ENCODE data around the gene UBALD2.
"Not testable (repeated sequence)": the region's sequence is repeated elsewhere in the genome, so short reads cannot be mapped to it uniquely, and the experiment has no call there.

Gene UBALD2

GRCh38 chr17:76278952-76279741 lies 14.0 kb downstream of the UBALD2 start:
- peak; percentile 43 for DNase-seq

GRCh38 chr17:76279742-76280287 lies 14.7 kb downstream of the UBALD2 start:
- DNase-seq, result no peak

GRCh38 chr17:76280650-76281049 lies 15.5 kb downstream of the UBALD2 start:
- DNase-seq, result no peak

- DNase-seq, result peak; percentile 27
Observed at GRCh38 chr17:76281573-76282371, 16.6 kb downstream of the UBALD2 start.

- DNase-seq, result no peak
Observed at GRCh38 chr17:76292567-76292966, 27.4 kb downstream of the UBALD2 start.

DNA sequence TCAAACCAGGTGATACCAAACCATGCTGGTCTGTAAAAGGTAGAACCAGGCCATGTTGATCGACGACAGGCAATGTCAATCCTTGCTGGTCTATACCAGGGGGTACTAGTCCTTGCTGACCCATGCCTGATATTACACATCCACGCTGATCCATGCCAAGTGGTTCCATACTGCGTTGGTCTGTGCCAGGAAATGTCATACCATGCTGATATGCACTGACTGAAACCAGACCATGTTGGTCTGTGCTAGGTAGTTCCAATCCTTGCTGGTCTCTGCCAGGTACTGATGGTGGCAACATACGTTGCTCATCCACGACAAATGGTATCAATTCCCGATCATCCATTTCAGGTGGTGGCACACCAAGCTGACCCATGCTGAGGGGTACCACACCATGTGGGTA lies 28.0 kb downstream of the UBALD2 start:
- no peak for DNase-seq

GRCh38 chr17:76296186-76296585 lies 31.0 kb downstream of the UBALD2 start:
- no peak for DNase-seq

DNA sequence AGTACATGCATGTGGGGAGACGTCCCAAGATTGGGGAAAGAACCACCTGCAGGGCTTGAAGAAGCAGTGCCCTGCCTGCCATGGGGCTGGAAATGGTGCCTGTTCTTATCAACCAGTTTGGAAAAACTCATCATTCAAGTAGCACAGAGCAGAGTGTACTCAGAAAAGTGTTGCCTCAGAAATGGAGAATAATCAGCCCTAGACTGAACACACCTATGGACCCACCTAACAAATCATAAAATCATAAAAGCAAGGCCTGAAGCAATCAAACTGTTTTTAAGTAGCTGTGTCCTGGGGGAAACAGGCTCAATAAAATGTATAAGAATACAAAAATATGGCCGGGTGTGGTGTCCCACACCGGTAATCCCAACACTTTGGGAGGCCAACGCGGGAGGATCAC lies 31.7 kb downstream of the UBALD2 start:
- DNase-seq, result no peak

- no peak for DNase-seq
Observed at GRCh38 chr17:76297436-76297835, 32.3 kb downstream of the UBALD2 start.

GRCh38 chr17:76304226-76305134 lies 39.3 kb downstream of the UBALD2 start:
- DNase-seq, result no peak

DNA sequence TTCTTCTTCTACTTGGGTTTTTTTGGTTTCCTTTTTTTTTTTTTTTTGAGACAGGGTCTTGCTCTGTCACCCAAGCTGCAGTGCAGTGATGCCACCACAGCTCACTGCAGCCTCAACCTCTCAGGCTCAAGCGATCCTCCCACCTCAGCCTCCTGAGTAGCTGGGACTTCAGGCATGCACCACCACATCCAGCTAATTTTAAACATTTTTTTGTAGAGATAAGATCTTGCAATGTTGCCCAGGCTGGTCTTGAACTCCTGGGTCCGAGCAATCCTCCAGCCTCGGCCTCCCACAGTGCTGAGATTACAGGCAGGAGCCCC lies 39.9 kb downstream of the UBALD2 start:
- not testable (repeated sequence) for DNase-seq

DNA sequence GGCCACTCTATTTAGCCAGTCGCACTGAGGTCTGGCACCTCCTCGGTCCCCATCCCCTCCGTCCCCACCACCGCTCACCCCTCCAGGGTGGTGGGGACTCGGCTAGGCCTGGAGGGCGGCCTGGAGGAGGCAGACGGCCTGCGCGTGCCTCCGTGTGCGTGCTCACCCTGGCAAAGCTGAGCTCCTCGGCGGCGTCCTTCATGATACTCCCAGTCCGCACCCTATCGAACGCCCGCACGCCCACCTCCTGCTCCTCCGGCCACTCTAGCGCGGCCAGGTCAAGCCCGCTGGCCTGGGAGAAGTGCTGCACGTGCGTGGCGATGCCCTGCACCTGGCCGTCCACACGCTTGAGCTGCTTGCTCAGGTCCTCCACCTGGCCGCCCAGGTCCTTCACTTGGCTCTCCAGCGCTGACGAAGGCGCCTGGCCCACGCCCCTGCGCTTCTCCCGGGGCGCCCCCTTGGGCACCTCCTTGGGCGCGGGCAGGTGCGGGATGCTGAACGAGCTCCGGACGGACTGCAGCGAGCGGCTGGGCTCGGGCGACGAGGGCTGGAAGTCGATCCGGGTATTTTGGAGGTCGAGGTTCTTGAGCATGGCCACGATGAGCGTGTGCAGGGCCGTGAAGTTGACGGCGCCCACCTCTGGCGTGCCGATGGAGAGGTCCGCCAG lies 42.3 kb downstream of the UBALD2 start:
- no peak for DNase-seq

DNA sequence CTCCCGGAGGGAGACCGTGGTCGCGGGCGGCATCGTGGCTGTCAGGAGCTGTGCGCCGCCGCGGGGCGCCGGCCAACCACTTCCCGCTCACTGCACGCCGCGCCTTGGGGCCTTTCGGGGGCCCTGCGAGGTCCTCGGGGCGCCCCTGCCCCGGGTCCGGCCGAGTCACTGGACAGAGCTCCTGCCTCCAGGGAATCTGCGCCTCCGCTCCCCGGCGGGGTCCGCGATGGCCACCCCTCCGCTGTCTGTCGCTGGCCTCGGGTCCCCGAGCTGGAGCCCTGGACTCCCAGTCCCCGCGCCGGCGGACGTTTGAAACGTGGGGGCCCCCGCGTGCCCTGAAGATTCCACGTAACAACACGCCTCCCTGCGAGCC lies 42.8 kb downstream of the UBALD2 start, which contains the start of gene QRICH2:
Gene QRICH2 (minus strand): TSS at position 311 of the 373 bp plus-strand sequence. CDS start 278 bp downstream, at position 33.
- no peak for DNase-seq

DNA sequence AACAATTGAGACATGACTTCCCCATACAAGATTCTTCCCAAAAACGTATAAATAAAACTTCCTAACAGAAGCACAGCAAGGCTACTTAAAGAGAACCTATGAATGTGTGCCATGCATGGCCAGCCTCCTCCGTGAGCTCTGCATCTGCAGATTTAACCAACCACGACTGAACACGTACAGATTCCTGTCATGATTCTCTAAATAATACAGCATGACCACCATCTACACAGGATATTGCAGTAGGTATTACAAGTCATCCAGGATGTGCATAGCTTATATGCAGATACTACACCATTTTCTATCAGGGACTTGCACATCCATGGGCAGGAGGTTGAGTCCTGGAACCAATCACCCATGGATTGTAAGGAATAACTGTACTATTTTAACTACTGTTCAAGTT lies 44.3 kb downstream of the UBALD2 start:
- no peak for DNase-seq

- DNase-seq, result no peak
Observed at GRCh38 chr17:76312735-76313134, 47.6 kb downstream of the UBALD2 start.

GRCh38 chr17:76314392-76315227 lies 49.5 kb downstream of the UBALD2 start:
- no peak for DNase-seq

GRCh38 chr17:76317535-76317934 lies 52.4 kb downstream of the UBALD2 start:
- DNase-seq, result no peak

- no peak for DNase-seq
Observed at GRCh38 chr17:76318586-76318985, 53.4 kb downstream of the UBALD2 start.

Measured in NCI-H2029 treated with DMSO at 0.1 percent for 48 hours (cell line).